ENCODE data around the gene PCGF3.

The PCGF3 gene

GRCh38 chr4:704198-704891, 1.3 kb upstream of the PCGF3 start:
- DNase-seq (ENCODE audit: low read depth, low spot score) = no peak

- no peak for DNase-seq (ENCODE audit: low read depth, low spot score)
Measured at GRCh38 chr4:704971-705277, 708 bp upstream of the PCGF3 start.

- peak; percentile 42 for DNase-seq (ENCODE audit: low read depth, low spot score)
Measured at GRCh38 chr4:706083-706633, 526 bp downstream of the PCGF3 start.

- DNase-seq (ENCODE audit: low read depth, low spot score) = no peak
Measured at GRCh38 chr4:706834-707598, 1.4 kb downstream of the PCGF3 start.

GRCh38 chr4:707929-708630, 2.4 kb downstream of the PCGF3 start:
- no peak for DNase-seq (ENCODE audit: low read depth, low spot score)

GRCh38 chr4:708631-708933, 3.0 kb downstream of the PCGF3 start:
- DNase-seq (ENCODE audit: low read depth, low spot score) = no peak

GRCh38 chr4:709348-709747, 3.7 kb downstream of the PCGF3 start:
- no peak for DNase-seq (ENCODE audit: low read depth, low spot score)

GRCh38 chr4:710116-710515, 4.5 kb downstream of the PCGF3 start:
- DNase-seq (ENCODE audit: low read depth, low spot score) = no peak

GRCh38 chr4:710916-711315, 5.3 kb downstream of the PCGF3 start:
- DNase-seq (ENCODE audit: low read depth, low spot score) = no peak

- no peak for DNase-seq (ENCODE audit: low read depth, low spot score)
Measured at GRCh38 chr4:712093-712492, 6.5 kb downstream of the PCGF3 start.

GRCh38 chr4:712916-713632, 7.4 kb downstream of the PCGF3 start:
- no peak for DNase-seq (ENCODE audit: low read depth, low spot score)

- DNase-seq (ENCODE audit: low read depth, low spot score) = no peak
Measured at GRCh38 chr4:714087-714486, 8.5 kb downstream of the PCGF3 start.

GRCh38 chr4:717601-718320, 12.1 kb downstream of the PCGF3 start:
- DNase-seq (ENCODE audit: low read depth, low spot score) = no peak

- DNase-seq (ENCODE audit: low read depth, low spot score) = no peak
Measured at GRCh38 chr4:718460-718859, 12.8 kb downstream of the PCGF3 start.

- DNase-seq (ENCODE audit: low read depth, low spot score) = no peak
Measured at GRCh38 chr4:720111-720860, 14.7 kb downstream of the PCGF3 start.

GRCh38 chr4:721261-722168, 15.9 kb downstream of the PCGF3 start:
- DNase-seq (ENCODE audit: low read depth, low spot score) = no peak

- DNase-seq (ENCODE audit: low read depth, low spot score) = no peak
Measured at GRCh38 chr4:722169-722725, 16.6 kb downstream of the PCGF3 start.

- no peak for DNase-seq (ENCODE audit: low read depth, low spot score)
Measured at GRCh38 chr4:722851-723360, 17.3 kb downstream of the PCGF3 start.
